C4-2B (cell line): ENCODE data around the gene CHD1L.

Experiments
- CTCF ChIP-seq: fragments of 450-650 bp; conservative IDR thresholded peaks from 2 replicates; pipeline ENCODE4 v1.5.1; 2017; ENCODE audit warnings: mild to moderate bottlenecking
- ZFX ChIP-seq: fragments of 450-650 bp; IDR thresholded peaks from 2 replicates; pipeline ENCODE4 v1.6.1; 2017

- TF ChIP-seq CTCF (no peak), ZFX (no peak)
Observed at GRCh38 chr1:147292631-147293251, 50.3 kb downstream of the CHD1L start.
